ENCODE results near the gene SLC5A2. TPM values are rescaled to one million over a fixed set of nuclear protein-coding genes. Genes with fewer than 3 reads are reported as not detected.

Gene SLC5A2
- total and polyA plus RNA-seq, 2 of the 13 experiments (the other 11 are each of a cell fraction or from before 2014, with no cell fraction given), result 0.24 to 0.97 TPM

DNA sequence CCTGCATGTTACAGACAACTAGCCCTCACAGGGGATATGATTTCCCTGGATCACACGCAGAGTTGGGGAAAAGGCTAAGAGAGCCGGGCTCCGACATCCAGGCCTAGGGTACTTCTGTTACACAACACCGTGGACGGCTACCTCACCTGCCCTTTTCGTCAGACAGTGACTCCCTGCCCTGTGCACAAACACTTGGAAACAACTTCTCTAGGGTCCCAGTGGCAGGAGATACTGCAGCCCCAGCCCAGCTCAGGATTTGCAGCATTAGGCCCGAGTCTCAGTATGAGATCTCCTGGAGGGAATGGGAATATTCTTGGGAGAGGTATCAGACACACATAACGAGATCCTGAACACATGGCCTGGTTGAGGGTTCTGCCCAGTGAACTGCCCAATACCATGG, 17.0 kb downstream of the SLC5A2 start:
- Histone ChIP-seq H4K20me1 (ENCODE audit: insufficient read depth, low read length) (no peaks in the 10 kb centered on the region), H3K27me3 (ENCODE audit: control insufficient read depth in 1 of 2, insufficient read depth in 2 of 2, low read length in 2 of 2) (no peaks in the 10 kb centered on the region), H2AFZ (ENCODE audit: low read length) (no peak overlapping the region), H3K4me3 (replicated peaks in 1 of 3; ENCODE audit: insufficient read depth in 1 of 3, low read depth in 2 of 3, low read length in 3 of 3) (no peak overlapping the region), H3K4me1 (ENCODE audit: insufficient read depth, low read length) (peaks cover 25% of the 10 kb centered on the region), H3K79me2 (ENCODE audit: insufficient read depth, low read length) (no peaks in the 10 kb centered on the region), H3K36me3 (replicated peaks in 1 of 2; ENCODE audit: control insufficient read depth in 1 of 2, insufficient read depth in 2 of 2, low read length in 2 of 2) (peaks cover 20 to 55% of the 10 kb centered on the region in 2 experiments), H3K4me2 (ENCODE audit: low read depth, low read length) (no peak overlapping the region), H3K9me3 (ENCODE audit: low read length) (no peaks in the 10 kb centered on the region), H3K9ac (ENCODE audit: insufficient read depth, low read depth, low read length) (no peak overlapping the region), H3K27ac (ENCODE audit: extremely low read length, insufficient read depth, low read length) (no peak overlapping the region)
- in situ Hi-C loops (cut with HindIII; ENCODE audit: extremely low pct_ligation_motif_present, low pct_unique_long_range_greater_than_20kb) (no loop called here), intact Hi-C loops (cut with micrococcal nuclease; ENCODE audit: unreplicated experiment) (no loop called here)
- DNase-seq (ENCODE audit: low spot score) (no peak), ATAC-seq (no peak), FAIRE-seq (no peak)
- ChIA-PET POLR2A (no interaction called here), CTCF (ENCODE audit: low intra/inter-chr PET ratio, low total read pairs) (no interaction called here)
- WGBS (ENCODE audit: low lambda C conversion rate), result 92% methylated on average over 7 of the region's 8 CpGs
- no peak for TF ChIP-seq POLR2A (IDR thresholded peaks at IDR 0.05; ENCODE audit: insufficient read depth in 1 of 2, low read depth in 2 of 2, low read length in 2 of 2)
- TF ChIP-seq, protein P1, sequence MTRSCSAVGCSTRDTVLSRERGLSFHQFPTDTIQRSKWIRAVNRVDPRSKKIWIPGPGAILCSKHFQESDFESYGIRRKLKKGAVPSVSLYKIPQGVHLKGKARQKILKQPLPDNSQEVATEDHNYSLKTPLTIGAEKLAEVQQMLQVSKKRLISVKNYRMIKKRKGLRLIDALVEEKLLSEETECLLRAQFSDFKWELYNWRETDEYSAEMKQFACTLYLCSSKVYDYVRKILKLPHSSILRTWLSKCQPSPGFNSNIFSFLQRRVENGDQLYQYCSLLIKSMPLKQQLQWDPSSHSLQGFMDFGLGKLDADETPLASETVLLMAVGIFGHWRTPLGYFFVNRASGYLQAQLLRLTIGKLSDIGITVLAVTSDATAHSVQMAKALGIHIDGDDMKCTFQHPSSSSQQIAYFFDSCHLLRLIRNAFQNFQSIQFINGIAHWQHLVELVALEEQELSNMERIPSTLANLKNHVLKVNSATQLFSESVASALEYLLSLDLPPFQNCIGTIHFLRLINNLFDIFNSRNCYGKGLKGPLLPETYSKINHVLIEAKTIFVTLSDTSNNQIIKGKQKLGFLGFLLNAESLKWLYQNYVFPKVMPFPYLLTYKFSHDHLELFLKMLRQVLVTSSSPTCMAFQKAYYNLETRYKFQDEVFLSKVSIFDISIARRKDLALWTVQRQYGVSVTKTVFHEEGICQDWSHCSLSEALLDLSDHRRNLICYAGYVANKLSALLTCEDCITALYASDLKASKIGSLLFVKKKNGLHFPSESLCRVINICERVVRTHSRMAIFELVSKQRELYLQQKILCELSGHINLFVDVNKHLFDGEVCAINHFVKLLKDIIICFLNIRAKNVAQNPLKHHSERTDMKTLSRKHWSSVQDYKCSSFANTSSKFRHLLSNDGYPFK (CRISPR knock-in tag; IDR thresholded peaks at IDR 0.05; ENCODE audit: borderline replicate concordance), result no peak
- TF ChIP-seq CEBPG (CRISPR knock-in tag; IDR thresholded peaks at IDR 0.05), result no peak
- TF ChIP-seq SNAPC2 (CRISPR knock-in tag; IDR thresholded peaks at IDR 0.05), result no peak
- no peak for TF ChIP-seq PTBP1 (IDR thresholded peaks at IDR 0.05; ENCODE audit: low read depth, low read length, poor library complexity, severe bottlenecking)
- TF ChIP-seq ZBTB7A (CRISPR knock-in tag; IDR thresholded peaks at IDR 0.05), result no peak
- no peak for TF ChIP-seq RBAK (CRISPR knock-in tag; IDR thresholded peaks at IDR 0.05)
- BruUV-seq (replicated peaks), result no TSS peak
